Measurements from ENCODE around the gene CBS.
"Not testable (repeated sequence)": the region's sequence is repeated elsewhere in the genome, so short reads cannot be mapped to it uniquely, and the experiment has no call there.

GRCh38 chr21:43090947-43091346 is 15.3 kb upstream of the CBS start:
- not testable (repeated sequence) for TF ChIP-seq CTCF (conservative IDR thresholded peaks at IDR 0.05; ENCODE audit: low read depth, low read length); EZH2 (IDR thresholded peaks at IDR 0.05; ENCODE audit: borderline replicate concordance, low read depth, low read length, poor library complexity, severe bottlenecking)

All from A673 (cell line).